Measurements from ENCODE around the gene TMEM88. TPM values are rescaled to one million over a fixed set of nuclear protein-coding genes. Genes with fewer than 3 reads are reported as not detected.
"Not testable (repeated sequence)": the region's sequence is repeated elsewhere in the genome, so short reads cannot be mapped to it uniquely, and the experiment has no call there.

The TMEM88 gene, protein sequence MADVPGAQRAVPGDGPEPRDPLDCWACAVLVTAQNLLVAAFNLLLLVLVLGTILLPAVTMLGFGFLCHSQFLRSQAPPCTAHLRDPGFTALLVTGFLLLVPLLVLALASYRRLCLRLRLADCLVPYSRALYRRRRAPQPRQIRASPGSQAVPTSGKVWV
- 1 to 10 TPM in 3 of 4 donors, under 1 TPM in 1; 0.91 to 5.9 (median 3.4) TPM for total RNA-seq

DNA sequence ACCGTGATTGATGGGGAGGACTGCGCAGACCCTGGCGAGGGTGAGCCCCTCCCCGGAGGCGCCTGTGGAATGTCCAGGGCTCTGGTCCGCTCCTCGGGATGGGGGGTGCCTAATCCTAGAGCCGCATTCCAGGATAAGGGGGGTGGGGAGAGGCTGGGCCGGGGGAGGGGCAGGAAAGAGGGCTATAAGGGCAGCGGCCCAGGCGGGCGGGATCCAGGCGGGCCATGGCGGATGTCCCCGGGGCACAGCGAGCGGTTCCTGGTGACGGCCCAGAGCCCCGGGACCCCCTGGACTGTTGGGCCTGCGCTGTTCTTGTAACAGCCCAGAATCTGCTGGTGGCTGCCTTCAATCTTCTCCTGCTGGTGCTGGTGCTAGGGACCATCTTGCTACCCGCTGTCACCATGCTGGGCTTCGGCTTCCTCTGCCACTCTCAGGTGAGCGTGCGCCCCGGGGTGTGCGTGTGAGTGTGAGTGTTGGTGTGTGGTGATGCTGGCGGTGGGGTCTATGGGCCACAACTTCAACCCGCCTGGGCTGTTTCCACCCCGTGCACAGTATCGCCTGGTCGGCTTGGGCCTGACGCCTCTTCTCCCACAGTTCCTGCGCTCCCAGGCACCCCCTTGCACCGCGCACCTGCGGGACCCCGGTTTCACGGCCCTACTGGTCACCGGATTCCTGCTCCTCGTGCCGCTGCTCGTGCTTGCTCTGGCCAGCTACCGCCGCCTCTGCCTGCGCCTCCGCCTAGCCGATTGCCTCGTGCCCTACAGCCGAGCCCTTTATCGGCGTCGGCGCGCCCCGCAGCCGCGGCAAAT is at the start of gene TMEM88:
TSS of gene TMEM88 (plus strand) at position 216 of the 809 bp plus-strand sequence. CDS start at position 225, 9 bp downstream.
- no peak within 1 kb of the TSS for H3K4me3 ChIP-seq (ENCODE audit: low read depth, poor library complexity, severe bottlenecking)
- TF ChIP-seq POLR2A (IDR thresholded peaks at IDR 0.05): no peak
- TF ChIP-seq, protein P1, sequence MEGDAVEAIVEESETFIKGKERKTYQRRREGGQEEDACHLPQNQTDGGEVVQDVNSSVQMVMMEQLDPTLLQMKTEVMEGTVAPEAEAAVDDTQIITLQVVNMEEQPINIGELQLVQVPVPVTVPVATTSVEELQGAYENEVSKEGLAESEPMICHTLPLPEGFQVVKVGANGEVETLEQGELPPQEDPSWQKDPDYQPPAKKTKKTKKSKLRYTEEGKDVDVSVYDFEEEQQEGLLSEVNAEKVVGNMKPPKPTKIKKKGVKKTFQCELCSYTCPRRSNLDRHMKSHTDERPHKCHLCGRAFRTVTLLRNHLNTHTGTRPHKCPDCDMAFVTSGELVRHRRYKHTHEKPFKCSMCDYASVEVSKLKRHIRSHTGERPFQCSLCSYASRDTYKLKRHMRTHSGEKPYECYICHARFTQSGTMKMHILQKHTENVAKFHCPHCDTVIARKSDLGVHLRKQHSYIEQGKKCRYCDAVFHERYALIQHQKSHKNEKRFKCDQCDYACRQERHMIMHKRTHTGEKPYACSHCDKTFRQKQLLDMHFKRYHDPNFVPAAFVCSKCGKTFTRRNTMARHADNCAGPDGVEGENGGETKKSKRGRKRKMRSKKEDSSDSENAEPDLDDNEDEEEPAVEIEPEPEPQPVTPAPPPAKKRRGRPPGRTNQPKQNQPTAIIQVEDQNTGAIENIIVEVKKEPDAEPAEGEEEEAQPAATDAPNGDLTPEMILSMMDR (IDR thresholded peaks at IDR 0.05): no peak
- 63 to 65% methylated on average over 48 to 56 of the region's 57 CpGs for WGBS, 2 donors
- peak in 1 of 2 donors; percentile 14 for DNase-seq (ENCODE audit: low spot score in 2 of 2)
- intact Hi-C loops (cut with DNase I; ENCODE audit: low total_unique reads): no loop called here

DNA sequence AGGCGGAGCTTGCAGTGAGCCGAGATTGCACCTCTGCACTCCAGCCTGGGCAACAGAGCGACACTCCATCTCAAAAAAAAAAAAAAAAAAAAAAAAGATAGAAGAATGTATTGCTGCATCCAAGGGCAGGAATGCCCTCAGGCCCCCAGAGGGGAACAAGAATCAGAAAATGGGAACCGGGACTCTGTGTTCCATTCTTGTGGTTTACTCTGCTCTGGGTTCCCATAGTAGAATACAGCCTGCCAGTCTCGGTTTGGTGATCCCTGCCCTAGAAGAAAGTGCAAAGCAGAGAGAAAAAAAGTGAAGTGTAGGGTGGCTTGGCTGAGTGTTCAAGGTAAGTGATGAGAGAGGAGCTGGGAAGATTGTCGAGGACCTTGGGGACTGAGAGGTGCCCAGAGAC is 48.3 kb upstream of the TMEM88 start:
- intact Hi-C loops (cut with DNase I; ENCODE audit: low total_unique reads): no loop called here
- no peak for TF ChIP-seq POLR2A (IDR thresholded peaks at IDR 0.05)
- TF ChIP-seq, protein P1 (IDR thresholded peaks at IDR 0.05): no peak
- no peak for DNase-seq (ENCODE audit: low spot score in 2 of 2)
- H3K4me3 ChIP-seq (ENCODE audit: low read depth, poor library complexity, severe bottlenecking): no peak overlapping the region
- 80 to 86% methylated on average over 6 of the region's 6 CpGs for WGBS, 2 donors

DNA sequence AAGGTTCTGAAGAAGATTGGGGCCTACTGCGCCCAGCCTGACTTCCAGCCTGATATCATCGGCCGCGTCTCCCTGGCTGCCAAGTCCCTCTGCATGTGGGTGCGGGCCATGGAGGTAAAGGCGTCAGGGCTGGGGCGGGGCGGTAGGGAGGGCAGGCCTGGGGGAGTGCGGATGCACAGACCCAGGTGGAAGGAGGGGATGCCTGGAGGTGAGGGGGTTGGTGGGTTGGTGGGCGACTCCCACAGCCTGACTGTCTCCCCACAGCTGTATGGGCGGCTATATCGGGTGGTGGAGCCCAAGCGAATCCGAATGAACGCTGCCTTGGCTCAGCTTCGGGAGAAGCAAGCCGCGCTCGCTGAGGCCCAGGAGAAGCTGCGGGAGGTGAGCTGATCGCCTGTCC is 47.7 kb upstream of the TMEM88 start:
- WGBS, 2 donors: 80 to 81% methylated on average over 21 of the region's 21 CpGs
- no peak overlapping the region for H3K4me3 ChIP-seq (ENCODE audit: low read depth, poor library complexity, severe bottlenecking)
- intact Hi-C loops (cut with DNase I; ENCODE audit: low total_unique reads): no loop called here
- TF ChIP-seq POLR2A (IDR thresholded peaks at IDR 0.05): no peak
- TF ChIP-seq, protein P1 (IDR thresholded peaks at IDR 0.05): no peak
- DNase-seq (ENCODE audit: low spot score in 2 of 2): no peak

DNA sequence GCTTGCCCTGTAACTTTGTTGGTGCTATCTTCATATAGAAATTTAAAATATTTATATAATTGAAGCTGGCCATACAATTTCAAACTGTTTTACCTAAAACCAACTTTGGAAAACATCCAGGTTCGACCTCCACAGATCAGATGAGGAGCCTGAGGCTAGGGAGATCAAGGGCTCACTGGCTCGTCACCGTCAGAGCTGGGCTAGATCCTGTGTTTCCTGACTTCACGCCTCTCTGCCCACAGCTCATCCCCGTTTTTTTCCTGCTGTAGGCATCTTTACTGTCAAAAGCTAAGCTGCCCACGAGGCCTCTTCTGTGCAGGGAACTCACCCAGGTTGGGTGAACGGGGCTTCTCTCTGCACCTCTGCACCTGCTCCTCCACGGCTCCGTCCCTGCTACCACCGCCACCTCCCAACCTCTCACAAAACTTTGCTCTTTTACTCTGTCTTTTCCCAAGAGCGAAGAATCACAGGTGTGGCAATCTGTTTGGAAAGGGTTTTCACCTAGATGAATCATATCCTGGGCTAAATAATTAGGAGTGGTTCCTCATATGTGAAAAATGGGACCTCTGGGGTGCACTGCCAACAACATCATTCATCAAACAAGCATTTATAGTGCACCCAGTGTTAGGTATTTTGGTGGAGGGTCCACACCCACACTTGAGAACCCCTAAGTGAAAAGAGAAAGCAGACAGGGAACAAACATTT is 45.6 kb upstream of the TMEM88 start:
- no peak for DNase-seq (ENCODE audit: low spot score in 2 of 2)
- intact Hi-C loops (cut with DNase I; ENCODE audit: low total_unique reads): no loop called here
- WGBS, 2 donors: 41 to 49% methylated on average over 11 of the region's 11 CpGs
- TF ChIP-seq POLR2A (IDR thresholded peaks at IDR 0.05): no peak
- TF ChIP-seq, protein P1 (IDR thresholded peaks at IDR 0.05): no peak
- no peak overlapping the region for H3K4me3 ChIP-seq (ENCODE audit: low read depth, poor library complexity, severe bottlenecking)

DNA sequence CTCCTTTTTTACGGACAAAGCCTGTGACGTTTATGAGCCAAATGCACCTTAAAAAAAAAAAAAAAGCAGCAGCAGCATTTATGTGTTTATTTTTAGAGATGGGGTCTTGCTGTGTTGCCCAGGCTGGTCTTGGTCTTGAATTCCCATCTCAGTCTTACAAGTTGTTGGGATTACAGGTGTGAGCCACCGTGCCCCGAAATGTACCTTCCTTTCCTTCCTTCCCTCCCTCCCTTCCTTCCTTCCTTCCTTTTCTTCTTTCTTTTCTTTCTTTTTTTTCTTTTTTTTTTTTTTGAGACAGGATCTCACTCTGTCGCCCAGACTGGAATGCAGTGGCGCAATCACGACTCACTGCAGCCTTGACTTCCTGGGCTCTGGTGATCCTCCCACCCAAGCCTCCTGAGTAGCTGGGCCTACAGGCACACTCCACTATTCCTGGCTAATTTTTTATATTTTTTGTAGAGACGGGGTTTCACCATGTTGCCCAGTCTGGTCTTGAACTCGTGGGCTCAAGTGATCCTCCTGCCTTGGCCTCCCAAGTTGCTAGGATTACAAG is 45.0 kb upstream of the TMEM88 start:
- DNase-seq (ENCODE audit: low spot score in 2 of 2); H3K4me3 ChIP-seq (ENCODE audit: low read depth, poor library complexity, severe bottlenecking): not testable (repeated sequence)
- WGBS, 2 donors: 69 to 77% methylated on average over 9 of the region's 9 CpGs
- intact Hi-C loops (cut with DNase I; ENCODE audit: low total_unique reads): loop anchor here (10.0 kb wide), 1 partner anchor 65 kb away; no protein-coding TSS in a partner anchor

DNA sequence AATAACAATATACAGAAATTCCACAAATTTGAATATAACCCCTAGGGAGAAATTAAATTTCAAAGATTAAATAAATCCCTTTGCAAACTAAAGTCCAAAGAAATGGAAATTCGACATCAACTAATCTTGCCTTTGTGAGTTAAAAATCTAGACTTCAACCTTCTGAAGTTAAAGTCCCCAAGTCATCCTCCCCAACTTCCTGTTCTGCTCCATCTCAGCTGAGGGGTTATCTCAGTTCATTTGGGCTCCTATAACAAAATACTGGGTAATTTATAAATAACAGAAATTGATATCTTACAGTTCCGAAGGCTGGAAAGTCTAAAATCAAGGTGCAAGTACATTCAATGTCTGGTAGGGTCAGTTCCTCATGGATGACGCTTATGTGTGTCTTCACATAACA is 43.6 kb upstream of the TMEM88 start:
- 83 to 89% methylated on average over 3 of the region's 3 CpGs for WGBS, 2 donors
- intact Hi-C loops (cut with DNase I; ENCODE audit: low total_unique reads): loop anchor here (10.0 kb wide), 1 partner anchor 66 kb away; no protein-coding TSS in a partner anchor
- no peak overlapping the region for H3K4me3 ChIP-seq (ENCODE audit: low read depth, poor library complexity, severe bottlenecking)
- no peak for DNase-seq (ENCODE audit: low spot score in 2 of 2)
- TF ChIP-seq POLR2A (IDR thresholded peaks at IDR 0.05): no peak
- TF ChIP-seq, protein P1 (IDR thresholded peaks at IDR 0.05): no peak
